Activated CD8-positive, alpha-beta T cell treated with anti-CD3 and anti-CD28 coated beads for 36 hours (primary cell): ENCODE measurements around the gene LCN6. TPM values are rescaled to one million over a fixed set of nuclear protein-coding genes. Genes with fewer than 3 reads are reported as not detected.
"Not testable (repeated sequence)": the region's sequence is repeated elsewhere in the genome, so short reads cannot be mapped to it uniquely, and the experiment has no call there.

Experiments used
- ATAC-seq: fragments of 200-7000 bp; cut with Tn5 transposase; one replicate; pipeline ENCODE4 v1.10.0; 2021; ENCODE audit warnings: mild to moderate bottlenecking, moderate library complexity
- CTCF ChIA-PET: fragments of 350-600 bp; sonication (Branson Sonifier 250); formaldehyde crosslinking; loops from one replicate; lab custom pipeline; 2021; ENCODE audit warnings: antibody characterized with exemption; lab: Charles Lee
- POLR2A ChIA-PET: fragments of 350-600 bp; sonication (Branson Sonifier 250); formaldehyde crosslinking; loops from one replicate; lab custom pipeline; 2021; ENCODE audit warnings: antibody characterized with exemption; lab: Charles Lee
- DNase-seq: peaks from one replicate; pipeline ENCODE4 v3.0.0-alpha.2; 2020
- H3K27ac Mint-ChIP-seq: one replicate; pipeline ENCODE4 v1.8.0; 2021; ENCODE audit warnings: mild to moderate bottlenecking, mixed read lengths
- H3K27me3 Mint-ChIP-seq: one replicate; pipeline ENCODE4 v1.8.0; 2021; ENCODE audit warnings: mixed read lengths
- H3K36me3 Mint-ChIP-seq: one replicate; pipeline ENCODE4 v1.8.0; 2021; ENCODE audit warnings: low read depth, mixed read lengths
- H3K4me1 Mint-ChIP-seq: one replicate; pipeline ENCODE4 v1.8.0; 2021; ENCODE audit warnings: low read depth, mixed read lengths
- H3K4me3 Mint-ChIP-seq: one replicate; pipeline ENCODE4 v1.8.0; 2021; ENCODE audit warnings: mild to moderate bottlenecking, moderate library complexity, mixed read lengths
- H3K9me3 Mint-ChIP-seq: one replicate; pipeline ENCODE4 v1.8.0; 2021; ENCODE audit warnings: mixed read lengths
- CTCF ChIP-seq: fragments of 200-600 bp; IDR thresholded peaks from one replicate; pipeline ENCODE4 v1.8.0; 2022; ENCODE audit warnings: antibody characterized with exemption, mild to moderate bottlenecking
- intact Hi-C: fragments of 100-400 bp; cut with micrococcal nuclease; formaldehyde crosslinking; loops from one replicate; pipeline ENCODE4 v1.10.0; 2022
- total RNA-seq, 2 experiments: library from RNA; stranded (reverse); gene quantifications; one replicate each; pipeline ENCODE4 v1.2.3, GENCODE V29; 2021

Gene LCN6
- total RNA-seq, 2 experiments from 2014 or later, result not detected

GRCh38 chr9:136759001-136759400 is 10.7 kb upstream of the LCN6 start:
- H3K27ac Mint-ChIP-seq, result no peak overlapping the region
- no peak for TF ChIP-seq CTCF
- H3K36me3 Mint-ChIP-seq, result peaks cover 2% of the 10 kb centered on the region
- ATAC-seq (no peak), DNase-seq (no peak)
- peaks cover 9% of the 10 kb centered on the region for H3K9me3 Mint-ChIP-seq
- POLR2A ChIA-PET, result no interaction called here
- intact Hi-C loops, result no loop called here
- peaks cover 14% of the 10 kb centered on the region for H3K27me3 Mint-ChIP-seq
- H3K4me1 Mint-ChIP-seq, result no peaks in the 10 kb centered on the region
- CTCF ChIA-PET, result interaction anchor here (1.2 to 2.5 kb wide), 3 partner anchors 9 to 19 kb away, joined by 3 to 8 read pairs (median 4); no protein-coding TSS in a partner anchor
- no peak overlapping the region for H3K4me3 Mint-ChIP-seq

- intact Hi-C loops, result no loop called here
- Mint-ChIP-seq H3K27ac (no peak overlapping the region), H3K36me3 (peaks cover 2% of the 10 kb centered on the region), H3K4me1 (no peaks in the 10 kb centered on the region), H3K4me3 (no peak overlapping the region), H3K9me3 (peaks cover 12% of the 10 kb centered on the region), H3K27me3 (peaks cover 12% of the 10 kb centered on the region)
- ATAC-seq, result no peak
- no peak for TF ChIP-seq CTCF
- CTCF ChIA-PET, result interaction anchor here (0.8 to 2.5 kb wide), 7 partner anchors 10 to 52 kb away, joined by 3 to 8 read pairs (median 3); no protein-coding TSS in a partner anchor
- POLR2A ChIA-PET, result interaction anchor here (1.1 kb wide), 1 partner anchor 56 kb away, joined by 4 read pairs; no protein-coding TSS in a partner anchor
- DNase-seq, result no peak
Observed at GRCh38 chr9:136757751-136758140, 9.4 kb upstream of the LCN6 start.

- no peak for TF ChIP-seq CTCF
- peaks cover 13% of the 10 kb centered on the region for H3K27me3 Mint-ChIP-seq
- no peaks in the 10 kb centered on the region for H3K4me1 Mint-ChIP-seq
- CTCF ChIA-PET, result interaction anchor here (0.8 to 2.5 kb wide), 7 partner anchors 10 to 52 kb away, joined by 3 to 8 read pairs (median 3); no protein-coding TSS in a partner anchor
- no peak overlapping the region for H3K27ac Mint-ChIP-seq
- POLR2A ChIA-PET, result interaction anchor here (1.1 kb wide), 1 partner anchor 56 kb away, joined by 4 read pairs; no protein-coding TSS in a partner anchor
- peaks cover 2% of the 10 kb centered on the region for H3K36me3 Mint-ChIP-seq
- H3K9me3 Mint-ChIP-seq, result peaks cover 16% of the 10 kb centered on the region
- intact Hi-C loops, result no loop called here
- ATAC-seq, result no peak
- no peak overlapping the region for H3K4me3 Mint-ChIP-seq
- no peak for DNase-seq
Observed at GRCh38 chr9:136757328-136757727, 9.0 kb upstream of the LCN6 start.

GRCh38 chr9:136756836-136757235 is 8.5 kb upstream of the LCN6 start:
- Mint-ChIP-seq H3K4me3 (no peak overlapping the region), H3K4me1 (no peaks in the 10 kb centered on the region), H3K27ac (no peak overlapping the region), H3K9me3 (peaks cover 21% of the 10 kb centered on the region), H3K36me3 (peaks cover 3% of the 10 kb centered on the region), H3K27me3 (peaks cover 14% of the 10 kb centered on the region)
- no peak for TF ChIP-seq CTCF
- DNase-seq (no peak), ATAC-seq (no peak)
- intact Hi-C loops, result no loop called here
- ChIA-PET POLR2A (interaction anchor here (1.1 kb wide), 1 partner anchor 55 kb away, joined by 4 read pairs; no protein-coding TSS in a partner anchor), CTCF (interaction anchor here (1.0 to 2.5 kb wide), 2 partner anchors 11 to 37 kb away, joined by 3 to 8 read pairs; no protein-coding TSS in a partner anchor)

- no peak for DNase-seq
- Mint-ChIP-seq H3K27me3 (peaks cover 11% of the 10 kb centered on the region), H3K27ac (no peak overlapping the region), H3K4me3 (no peak overlapping the region), H3K4me1 (no peaks in the 10 kb centered on the region), H3K36me3 (peaks cover 8% of the 10 kb centered on the region), H3K9me3 (peaks cover 28% of the 10 kb centered on the region)
- no peak for TF ChIP-seq CTCF
- POLR2A ChIA-PET, result no interaction called here
- intact Hi-C loops, result no loop called here
- CTCF ChIA-PET, result interaction anchor here (2.1 kb wide), 1 partner anchor 22 kb away, joined by 6 read pairs; no protein-coding TSS in a partner anchor
- no peak for ATAC-seq
Observed at GRCh38 chr9:136756134-136756438, 7.8 kb upstream of the LCN6 start.

- H3K27ac Mint-ChIP-seq, H3K36me3 Mint-ChIP-seq, H3K4me1 Mint-ChIP-seq, ATAC-seq, H3K4me3 Mint-ChIP-seq, DNase-seq, intact Hi-C loops, POLR2A ChIA-PET: not testable (repeated sequence)
- Mint-ChIP-seq H3K9me3 (peaks cover 34% of the 10 kb centered on the region), H3K27me3 (peaks cover 11% of the 10 kb centered on the region)
- CTCF ChIA-PET, result interaction anchor here (1.3 to 2.1 kb wide), 2 partner anchors 11 to 23 kb away, joined by 3 to 6 read pairs; no protein-coding TSS in a partner anchor
Observed at GRCh38 chr9:136755302-136756133, 7.2 kb upstream of the LCN6 start.
